Esophagus muscularis mucosa (tissue), 4 donors: ENCODE measurements around the gene EIF3F. TPM values are rescaled to one million over a fixed set of nuclear protein-coding genes. Genes with fewer than 3 reads are reported as not detected.

Source experiments
- DNase-seq: peaks from one replicate; pipeline ENCODE4 v3.0.0-alpha.2; 2017; ENCODE audit errors: extremely low spot score
- H3K27ac ChIP-seq, 4 donors: fragments of 200-600 bp; sonication (generic); replicated peaks in 1 of 4; 1 replicate in 3 of 4; 2 replicates in 1 of 4; pipeline ENCODE4 v1.5.1; 2016 to 2019; ENCODE audit warnings: mild to moderate bottlenecking in 1 of 4
- H3K27me3 ChIP-seq, 4 donors: fragments of 200-600 bp; sonication (generic); one replicate each; pipeline versions ENCODE4 v1.5.1 to v1.6.0; 2016 to 2019
- H3K36me3 ChIP-seq, 4 donors: fragments of 200-600 bp; sonication (generic); one replicate each; pipeline ENCODE4 v1.5.1; 2016 to 2019
- H3K4me1 ChIP-seq, 4 donors: fragments of 200-600 bp; sonication (generic); one replicate each; pipeline ENCODE4 v1.5.1; 2016 to 2019
- H3K4me3 ChIP-seq, 4 donors: fragments of 200-600 bp; sonication (generic); 1 replicate in 2 of 4; 2 replicates in 2 of 4; pipeline ENCODE4 v1.5.1; 2016 to 2019; ENCODE audit warnings: mild to moderate bottlenecking in 4 of 4, moderate library complexity in 1 of 4
- H3K9me3 ChIP-seq, 4 donors: fragments of 200-600 bp; sonication (generic); 1 replicate in 3 of 4; 2 replicates in 1 of 4; pipeline ENCODE4 v1.5.1; 2016 to 2019
- CTCF ChIP-seq, 3 experiments: fragments of 200-600 bp in 2 of 3; fragments of 450-650 bp in 1 of 3; sonication (generic) in 2 of 3; IDR thresholded peaks; one replicate each; pipeline ENCODE4 v1.5.1; 2017 to 2019; ENCODE audit warnings: antibody characterized with exemption in 3 of 3, mild to moderate bottlenecking in 2 of 3, moderate library complexity in 1 of 3
- EP300 ChIP-seq: sonication (generic); formaldehyde crosslinking; IDR thresholded peaks from one replicate; pipeline ENCODE4 v1.6.1; 2017; ENCODE audit warnings: antibody characterized with exemption
- POLR2A ChIP-seq: fragments of 450-650 bp; IDR thresholded peaks from one replicate; pipeline ENCODE4 v1.6.1; 2017; ENCODE audit warnings: antibody characterized with exemption, moderate library complexity, mild to moderate bottlenecking, low read depth
- POLR2AphosphoS5 ChIP-seq, 2 donors: sonication (generic); formaldehyde crosslinking; IDR thresholded peaks; one replicate each; pipeline ENCODE4 v1.6.1; 2017; ENCODE audit warnings: antibody characterized with exemption in 2 of 2
- WGBS: methylation state at CpG from one replicate; pipeline ENCODE4 v1.1.5; 2018; 5-methylcytosine and 5-hydroxymethylcytosine counted together
- intact Hi-C: fragments of 100-400 bp; cut with DNase I; formaldehyde crosslinking; loops from one replicate; pipeline ENCODE4 v1.15.1; 2023
- total RNA-seq, 4 donors: library from RNA; depleted of rRNA; stranded (reverse); fragments of >200 nt; gene quantifications; one replicate each; pipeline versions ENCODE4 v1.1.0 to v1.2.1, GENCODE V29; 2016

EIF3F gene
- total RNA-seq, 4 donors from 2014 or later, result 181 to 447 (median 313) TPM

- Histone ChIP-seq H3K4me3 (no peak overlapping the region), H3K36me3 (peaks cover 6 to 27% (median 20%) of the 10 kb centered on the region in 4 donors), H3K4me1 (no peaks in the 10 kb centered on the region), H3K9me3 (no peaks in the 10 kb centered on the region), H3K27ac (no peak overlapping the region), H3K27me3 (no peaks in the 10 kb centered on the region)
- peak; percentile 64 for DNase-seq
- intact Hi-C loops, result loop anchor here (10.0 kb wide), 2 partner anchors 92 to 262 kb away; partner anchors contain the start of gene LMO1
- TF ChIP-seq CTCF (IDR thresholded peaks at IDR 0.05), result no peak
- TF ChIP-seq POLR2AphosphoS5 (IDR thresholded peaks at IDR 0.05), result no peak
- no peak for TF ChIP-seq POLR2A
- TF ChIP-seq EP300, result no peak
- 75% methylated on average over 1 of the region's 1 CpG for WGBS
Observed at GRCh38 chr11:8002676-8003075, 15.5 kb downstream of the EIF3F start.

GRCh38 chr11:8003187-8003586 is 16.1 kb downstream of the EIF3F start:
- WGBS, result 79% methylated on average over 7 of the region's 7 CpGs
- H3K27me3 ChIP-seq, result no peaks in the 10 kb centered on the region
- DNase-seq, result no peak
- H3K27ac ChIP-seq, result no peak overlapping the region
- H3K36me3 ChIP-seq, result peaks cover 6 to 21% (median 16%) of the 10 kb centered on the region in 4 donors
- no peak for TF ChIP-seq EP300
- no peak for TF ChIP-seq CTCF (IDR thresholded peaks at IDR 0.05)
- no peak for TF ChIP-seq POLR2AphosphoS5 (IDR thresholded peaks at IDR 0.05)
- TF ChIP-seq POLR2A, result no peak
- H3K4me1 ChIP-seq, result no peaks in the 10 kb centered on the region
- intact Hi-C loops, result loop anchor here (10.0 kb wide), 2 partner anchors 92 to 262 kb away; partner anchors contain the start of gene LMO1
- H3K4me3 ChIP-seq, result no peak overlapping the region
- no peaks in the 10 kb centered on the region for H3K9me3 ChIP-seq

DNA sequence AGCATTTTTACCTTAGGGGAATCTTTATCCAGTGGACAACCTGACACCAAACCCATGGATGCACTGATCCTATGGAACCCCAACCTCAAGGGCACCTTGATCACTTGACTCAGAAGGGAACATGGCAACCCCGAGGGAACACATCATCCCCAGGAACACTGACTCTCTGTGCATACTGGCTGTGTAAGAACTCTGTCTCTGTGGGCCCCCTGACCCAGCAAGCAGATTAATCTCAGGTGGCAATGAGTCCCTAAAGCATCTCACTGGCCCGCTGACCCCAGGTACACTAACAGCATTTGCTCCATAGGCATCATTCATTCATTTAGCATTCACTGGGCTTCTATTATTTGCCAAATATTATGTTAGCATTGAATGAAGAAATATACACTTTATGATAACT is 16.9 kb downstream of the EIF3F start:
- Histone ChIP-seq H3K9me3 (no peaks in the 10 kb centered on the region), H3K27me3 (no peaks in the 10 kb centered on the region), H3K27ac (no peak overlapping the region), H3K4me1 (no peaks in the 10 kb centered on the region), H3K36me3 (peaks cover 2 to 13% (median 9%) of the 10 kb centered on the region in 4 donors), H3K4me3 (no peak overlapping the region)
- peak; percentile 81 for DNase-seq
- TF ChIP-seq POLR2AphosphoS5 (IDR thresholded peaks at IDR 0.05), result no peak
- no peak for TF ChIP-seq CTCF (IDR thresholded peaks at IDR 0.05)
- TF ChIP-seq POLR2A, result no peak
- TF ChIP-seq EP300, result no peak
- 79% methylated on average over 2 of the region's 2 CpGs for WGBS
- intact Hi-C loops, result loop anchor here (10.0 kb wide), 2 partner anchors 91 to 261 kb away; partner anchors contain the start of gene LMO1

GRCh38 chr11:8005556-8005955 is 18.4 kb downstream of the EIF3F start:
- Histone ChIP-seq H3K9me3 (no peaks in the 10 kb centered on the region), H3K27me3 (no peaks in the 10 kb centered on the region), H3K36me3 (no peaks in the 10 kb centered on the region), H3K4me1 (no peaks in the 10 kb centered on the region), H3K27ac (no peak overlapping the region), H3K4me3 (no peak overlapping the region)
- TF ChIP-seq EP300 (no peak), CTCF (IDR thresholded peaks at IDR 0.05) (no peak), POLR2AphosphoS5 (IDR thresholded peaks at IDR 0.05) (no peak), POLR2A (no peak)
- intact Hi-C loops, result loop anchor here (10.0 kb wide), 2 partner anchors 89 to 259 kb away; partner anchors contain the start of gene LMO1
- no peak for DNase-seq
